Bone marrow (tissue), 2 donors: ENCODE data around the gene PITPNM1.
"Not testable (repeated sequence)": the region's sequence is repeated elsewhere in the genome, so short reads cannot be mapped to it uniquely, and the experiment has no call there.

Source experiments
- DNase-seq, 2 donors: peaks; one replicate each; lab custom pipeline; 2025; lab: John Stamatoyannopoulos, UW

Gene PITPNM1

GRCh38 chr11:67489885-67490726, 15.1 kb downstream of the PITPNM1 start:
- no peak for DNase-seq

GRCh38 chr11:67489203-67489884, 15.8 kb downstream of the PITPNM1 start:
- no peak for DNase-seq

- DNase-seq: no peak
Observed at GRCh38 chr11:67486481-67487195, 18.5 kb downstream of the PITPNM1 start.

- not testable (repeated sequence) for DNase-seq
Observed at GRCh38 chr11:67485873-67486361, 19.2 kb downstream of the PITPNM1 start.

GRCh38 chr11:67484847-67485311, 20.3 kb downstream of the PITPNM1 start:
- DNase-seq: peak; percentile 20 to 65

- no peak for DNase-seq
Observed at GRCh38 chr11:67483831-67484665, 21.1 kb downstream of the PITPNM1 start.

GRCh38 chr11:67482827-67483798, 22.1 kb downstream of the PITPNM1 start, which contains the start of gene AIP:
TSS of gene AIP (plus strand) at chr11:67483026. CDS start at chr11:67483159, 133 bp downstream.
- peak; percentile 89 to 95 for DNase-seq

GRCh38 chr11:67482275-67482826, 22.8 kb downstream of the PITPNM1 start:
- DNase-seq: peak in 1 of 2 donors; percentile 88

GRCh38 chr11:67477344-67478050, 27.7 kb downstream of the PITPNM1 start:
- not testable (repeated sequence) for DNase-seq

GRCh38 chr11:67476692-67477091, 28.5 kb downstream of the PITPNM1 start:
- DNase-seq: not testable (repeated sequence)

GRCh38 chr11:67472882-67473281, 32.3 kb downstream of the PITPNM1 start:
- no peak for DNase-seq

GRCh38 chr11:67470337-67471002, 34.7 kb downstream of the PITPNM1 start:
- DNase-seq: no peak

GRCh38 chr11:67469508-67469811, 35.7 kb downstream of the PITPNM1 start:
- no peak for DNase-seq

GRCh38 chr11:67468759-67469507, 36.2 kb downstream of the PITPNM1 start, which contains the start of gene TMEM134:
TSS of gene TMEM134 (minus strand) at chr11:67469251. CDS start at chr11:67469192, 59 bp downstream.
- peak; percentile 72 to 84 for DNase-seq

GRCh38 chr11:67468456-67468758, 36.8 kb downstream of the PITPNM1 start:
- no peak for DNase-seq

- DNase-seq: no peak
Observed at GRCh38 chr11:67468056-67468455, 37.1 kb downstream of the PITPNM1 start.

GRCh38 chr11:67466962-67467771, 38.0 kb downstream of the PITPNM1 start:
- no peak for DNase-seq
